ENCODE data around the gene MTMR12. TPM values are rescaled to one million over a fixed set of nuclear protein-coding genes. Genes with fewer than 3 reads are reported as not detected.

The MTMR12 gene
- total and polyA plus RNA-seq, 12 donors, result 5.4 to 27.2 (median 19.2) TPM

DNA sequence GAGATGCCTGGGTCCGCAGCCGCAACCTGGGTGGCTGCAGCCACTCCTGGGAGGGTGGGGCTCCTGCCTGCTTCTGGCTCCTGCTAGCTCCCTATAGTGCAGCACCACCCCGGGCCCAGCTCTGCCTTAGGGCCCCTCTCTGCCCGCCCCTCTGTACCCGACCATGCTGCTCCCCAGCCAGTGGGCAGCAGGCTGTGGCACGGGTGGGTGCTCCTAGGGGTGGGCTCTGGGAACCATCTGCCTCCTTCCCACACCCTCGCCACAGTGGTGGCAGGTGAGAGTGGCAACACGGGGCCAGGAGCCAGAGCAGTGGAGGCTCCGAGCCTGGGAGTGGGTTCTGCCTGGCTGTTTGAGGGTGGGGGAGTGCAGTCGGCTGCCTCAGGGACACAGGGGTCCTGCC lies 7.8 kb upstream of the MTMR12 start:
- H3K36me3 ChIP-seq, result no peaks in the 10 kb centered on the region
- 88 to 91% methylated on average over 10 of the region's 10 CpGs for WGBS, 2 donors
- peaks cover 0 to 9% (median 3%) of the 10 kb centered on the region in 9 donors for H3K4me1 ChIP-seq
- ATAC-seq (peak in 1 of 8 donors; percentile 42), DNase-seq (no peak)
- intact Hi-C loops (cut with DNase I), result loop anchor here in 1 of 10 donors (10.0 kb wide), 1 partner anchor 46 kb away; no protein-coding TSS in a partner anchor
- H3K4me3 ChIP-seq, result no peak overlapping the region
- peaks cover 0 to 13% (median 0%) of the 10 kb centered on the region in 11 donors for H3K9me3 ChIP-seq
- TF ChIP-seq, protein P1, sequence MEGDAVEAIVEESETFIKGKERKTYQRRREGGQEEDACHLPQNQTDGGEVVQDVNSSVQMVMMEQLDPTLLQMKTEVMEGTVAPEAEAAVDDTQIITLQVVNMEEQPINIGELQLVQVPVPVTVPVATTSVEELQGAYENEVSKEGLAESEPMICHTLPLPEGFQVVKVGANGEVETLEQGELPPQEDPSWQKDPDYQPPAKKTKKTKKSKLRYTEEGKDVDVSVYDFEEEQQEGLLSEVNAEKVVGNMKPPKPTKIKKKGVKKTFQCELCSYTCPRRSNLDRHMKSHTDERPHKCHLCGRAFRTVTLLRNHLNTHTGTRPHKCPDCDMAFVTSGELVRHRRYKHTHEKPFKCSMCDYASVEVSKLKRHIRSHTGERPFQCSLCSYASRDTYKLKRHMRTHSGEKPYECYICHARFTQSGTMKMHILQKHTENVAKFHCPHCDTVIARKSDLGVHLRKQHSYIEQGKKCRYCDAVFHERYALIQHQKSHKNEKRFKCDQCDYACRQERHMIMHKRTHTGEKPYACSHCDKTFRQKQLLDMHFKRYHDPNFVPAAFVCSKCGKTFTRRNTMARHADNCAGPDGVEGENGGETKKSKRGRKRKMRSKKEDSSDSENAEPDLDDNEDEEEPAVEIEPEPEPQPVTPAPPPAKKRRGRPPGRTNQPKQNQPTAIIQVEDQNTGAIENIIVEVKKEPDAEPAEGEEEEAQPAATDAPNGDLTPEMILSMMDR (IDR thresholded peaks at IDR 0.05), result no peak
- H3K27ac ChIP-seq, result no peak overlapping the region
- no peaks in the 10 kb centered on the region for H3K27me3 ChIP-seq

DNA sequence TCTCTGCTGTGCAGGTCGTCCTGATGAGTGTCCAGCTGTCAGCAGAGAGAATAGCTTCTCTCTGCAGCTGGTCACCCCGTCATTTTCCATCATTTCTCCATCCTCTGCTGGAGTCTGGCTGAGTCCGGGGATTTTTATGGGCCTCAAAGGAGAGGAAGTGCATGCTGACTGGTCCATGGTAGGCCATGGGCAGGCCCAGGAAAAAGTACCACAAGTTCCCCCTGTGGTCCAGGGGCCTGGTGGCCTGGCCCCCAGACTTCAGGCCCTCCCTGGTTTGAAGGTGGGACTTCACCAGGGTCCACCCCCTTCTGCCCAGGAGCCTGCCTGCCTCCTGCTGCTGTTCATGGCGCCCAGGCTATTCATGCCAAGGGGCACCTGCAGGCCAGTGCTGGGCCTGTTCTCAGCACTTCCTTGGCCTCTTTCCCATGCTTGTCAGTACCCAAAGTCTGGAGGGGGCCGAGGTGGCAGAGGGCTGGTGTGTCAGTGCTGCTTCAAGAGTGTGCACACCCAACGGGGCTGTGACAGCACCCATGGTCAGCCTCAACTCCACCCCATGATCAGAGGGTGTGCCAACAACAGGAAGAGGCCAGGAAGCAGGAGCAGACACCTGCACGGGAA lies 7.3 kb upstream of the MTMR12 start:
- TF ChIP-seq, protein P1 (IDR thresholded peaks at IDR 0.05), result no peak
- Histone ChIP-seq H3K4me3 (no peak overlapping the region), H3K36me3 (no peaks in the 10 kb centered on the region), H3K4me1 (peaks cover 0 to 6% (median under 1%) of the 10 kb centered on the region in 9 donors), H3K27me3 (no peaks in the 10 kb centered on the region), H3K27ac (no peak overlapping the region), H3K9me3 (peaks cover 0 to 13% (median 0%) of the 10 kb centered on the region in 11 donors)
- no peak for ATAC-seq
- WGBS, 2 donors, result 81 to 83% methylated on average over 7 of the region's 7 CpGs
- DNase-seq, result no peak
- intact Hi-C loops (cut with DNase I), result loop anchor here in 3 of 10 donors (5.0 to 10.0 kb wide), 4 partner anchors 45 to 88 kb away; no protein-coding TSS in a partner anchor

DNA sequence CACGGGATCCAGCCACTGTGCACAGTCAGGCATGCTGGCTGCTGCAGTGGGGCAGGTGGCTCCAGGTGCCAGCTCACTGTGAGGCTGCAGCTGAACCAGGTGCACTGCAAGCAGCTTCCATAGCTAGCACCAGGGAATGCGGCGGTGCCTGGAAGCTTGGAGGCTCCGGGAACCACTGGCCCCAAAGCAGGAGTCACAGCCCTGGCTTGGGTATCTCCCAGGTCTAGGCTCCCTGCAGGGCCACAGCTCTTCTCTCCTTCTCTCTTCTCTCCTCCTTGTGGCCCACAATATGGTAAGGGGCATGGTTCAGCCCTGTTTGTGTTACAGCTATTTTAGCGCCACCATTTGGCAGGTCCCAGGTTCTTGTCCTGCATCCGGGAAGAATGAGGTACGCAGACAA lies 6.7 kb upstream of the MTMR12 start:
- DNase-seq, result no peak
- Histone ChIP-seq H3K9me3 (peaks cover 0 to 13% (median 0%) of the 10 kb centered on the region in 11 donors), H3K36me3 (no peaks in the 10 kb centered on the region), H3K4me1 (no peaks in the 10 kb centered on the region), H3K27me3 (no peaks in the 10 kb centered on the region), H3K27ac (no peak overlapping the region), H3K4me3 (no peak overlapping the region)
- TF ChIP-seq, protein P1 (IDR thresholded peaks at IDR 0.05), result no peak
- intact Hi-C loops (cut with DNase I), result loop anchor here in 3 of 10 donors (5.0 to 10.0 kb wide), 3 partner anchors 65 to 87 kb away; no protein-coding TSS in a partner anchor
- no peak for ATAC-seq
- WGBS, 2 donors, result 85% methylated on average over 7 of the region's 7 CpGs

DNA sequence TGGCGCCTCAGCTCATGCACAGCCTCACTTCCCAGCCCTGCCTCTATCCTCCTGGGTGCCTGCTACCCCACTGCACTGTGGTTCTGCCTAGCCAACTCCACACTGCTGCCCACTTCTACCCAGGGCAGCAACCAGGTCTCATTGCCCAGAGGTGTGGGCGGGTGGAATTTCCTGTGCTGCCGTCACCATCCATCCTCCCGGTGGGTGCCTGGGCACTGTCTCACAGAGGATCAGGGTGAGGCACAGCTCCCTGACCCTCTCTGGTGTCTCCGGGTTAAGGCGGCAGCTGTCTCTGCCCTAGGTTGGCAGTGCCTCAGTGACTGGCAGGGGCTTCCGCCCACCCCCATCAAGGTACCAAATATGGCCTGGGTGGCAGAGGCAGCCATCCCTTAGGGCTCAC lies 4.3 kb upstream of the MTMR12 start:
- Histone ChIP-seq H3K27me3 (no peaks in the 10 kb centered on the region), H3K4me3 (no peak overlapping the region), H3K36me3 (no peaks in the 10 kb centered on the region), H3K9me3 (peaks cover 0 to 9% (median 0%) of the 10 kb centered on the region in 11 donors), H3K27ac (no peak overlapping the region), H3K4me1 (peaks cover 0 to 5% (median under 1%) of the 10 kb centered on the region in 9 donors)
- 83 to 85% methylated on average over 7 of the region's 7 CpGs for WGBS, 2 donors
- ATAC-seq, result no peak
- DNase-seq, result no peak
- intact Hi-C loops (cut with DNase I), result loop anchor here in 3 of 10 donors (5.0 to 10.0 kb wide), 3 partner anchors 62 to 85 kb away; no protein-coding TSS in a partner anchor
- TF ChIP-seq, protein P1 (IDR thresholded peaks at IDR 0.05), result no peak
